Stimulated activated CD8-positive, alpha-beta memory T cell treated with anti-CD3 and anti-CD28 coated beads, Interleukin-15, amount 100 ng/mL, for 1 hour (primary cell): ENCODE results near the gene SIPA1L3.
"Not testable (repeated sequence)": the region's sequence is repeated elsewhere in the genome, so short reads cannot be mapped to it uniquely, and the experiment has no call there.

Source experiments
- DNase-seq: peaks from one replicate; pipeline ENCODE4 v3.0.0-alpha.2; 2020; ENCODE audit warnings: low read depth

SIPA1L3 gene

GRCh38 chr19:37907735-37908455, 887 bp downstream of the SIPA1L3 start:
- no peak for DNase-seq

- no peak for DNase-seq
Measured at GRCh38 chr19:37909661-37910199, 2.7 kb downstream of the SIPA1L3 start.

- no peak for DNase-seq
Measured at GRCh38 chr19:37914908-37915307, 7.9 kb downstream of the SIPA1L3 start.

GRCh38 chr19:37920591-37921450, 13.8 kb downstream of the SIPA1L3 start:
- DNase-seq, result no peak

- DNase-seq, result not testable (repeated sequence)
Measured at GRCh38 chr19:37924573-37924972, 17.6 kb downstream of the SIPA1L3 start.

GRCh38 chr19:37925212-37925611, 18.2 kb downstream of the SIPA1L3 start:
- no peak for DNase-seq

GRCh38 chr19:37926255-37926654, 19.2 kb downstream of the SIPA1L3 start:
- DNase-seq, result no peak

- no peak for DNase-seq
Measured at GRCh38 chr19:37926711-37927110, 19.7 kb downstream of the SIPA1L3 start.

- no peak for DNase-seq
Measured at GRCh38 chr19:37928527-37929286, 21.7 kb downstream of the SIPA1L3 start.

GRCh38 chr19:37929355-37929923, 22.4 kb downstream of the SIPA1L3 start:
- DNase-seq, result no peak

GRCh38 chr19:37930416-37930815, 23.4 kb downstream of the SIPA1L3 start:
- no peak for DNase-seq

- no peak for DNase-seq
Measured at GRCh38 chr19:37931881-37932655, 25.1 kb downstream of the SIPA1L3 start.

GRCh38 chr19:37932985-37933936, 26.3 kb downstream of the SIPA1L3 start:
- DNase-seq, result no peak

- no peak for DNase-seq
Measured at GRCh38 chr19:37933937-37934358, 26.9 kb downstream of the SIPA1L3 start.

GRCh38 chr19:37935341-37935740, 28.3 kb downstream of the SIPA1L3 start:
- DNase-seq, result no peak

- DNase-seq, result no peak
Measured at GRCh38 chr19:37936166-37936565, 29.2 kb downstream of the SIPA1L3 start.

GRCh38 chr19:37936886-37937285, 29.9 kb downstream of the SIPA1L3 start:
- DNase-seq, result no peak

- DNase-seq, result no peak
Measured at GRCh38 chr19:37938353-37938752, 31.3 kb downstream of the SIPA1L3 start.

- DNase-seq, result no peak
Measured at GRCh38 chr19:37941782-37942515, 34.9 kb downstream of the SIPA1L3 start.
